Measurements from ENCODE around the gene ACOT4.

DNA sequence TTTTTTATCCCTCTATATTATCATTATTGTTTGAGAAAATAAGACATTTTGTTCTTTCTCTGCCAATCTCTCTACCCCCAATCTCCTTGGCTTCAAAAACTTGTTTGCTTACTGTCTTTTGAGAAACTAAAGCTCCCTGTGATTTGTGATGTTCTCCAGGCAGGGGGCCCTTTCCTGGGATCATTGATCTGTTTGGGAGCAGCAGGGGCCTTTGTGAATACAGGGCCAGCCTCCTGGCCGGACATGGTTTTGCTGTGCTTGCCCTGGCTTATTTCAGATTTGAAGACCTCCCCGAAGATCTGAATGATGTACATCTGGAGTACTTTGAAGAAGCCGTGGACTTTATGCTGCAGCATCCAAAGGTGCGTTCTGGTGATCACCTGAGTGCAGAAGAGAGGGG, 25.2 kb downstream of the ACOT4 start:
- no peak for TF ChIP-seq EP300 (IDR thresholded peaks at IDR 0.05; ENCODE audit: borderline replicate concordance in 1 of 2, low read depth in 2 of 2, low read length in 2 of 2)
- no peak for TF ChIP-seq RXRA (IDR thresholded peaks at IDR 0.05; ENCODE audit: insufficient read depth, low read depth, low read length)

Measured in H1 (cell line).